Duodenal mucosa (tissue), 2 donors: Measurements from ENCODE around the gene COL6A2.
"Not testable (repeated sequence)": the region's sequence is repeated elsewhere in the genome, so short reads cannot be mapped to it uniquely, and the experiment has no call there.

Experiments used
- H3K27ac ChIP-seq: one replicate; pipeline ENCODE4 v1.7.0; 2013; ENCODE audit warnings: low read depth, low read length
- H3K27me3 ChIP-seq, 2 donors: one replicate each; pipeline ENCODE4 v1.7.0; 2013; ENCODE audit warnings: low read length in 2 of 2, control low read depth in 1 of 2; ENCODE audit not compliant: insufficient read depth in 2 of 2, control insufficient read depth in 1 of 2
- H3K36me3 ChIP-seq, 2 donors: one replicate each; pipeline ENCODE4 v1.7.0; 2013; ENCODE audit warnings: low read length in 2 of 2, control low read depth in 1 of 2; ENCODE audit not compliant: insufficient read depth in 2 of 2, control insufficient read depth in 1 of 2
- H3K4me1 ChIP-seq, 2 donors: one replicate each; pipeline ENCODE4 v1.7.0; 2013; ENCODE audit warnings: low read length in 2 of 2, control low read depth in 1 of 2; ENCODE audit not compliant: insufficient read depth in 2 of 2, control insufficient read depth in 1 of 2
- H3K4me3 ChIP-seq, 2 donors: one replicate each; pipeline ENCODE4 v1.7.0; 2013; ENCODE audit warnings: low read length in 2 of 2, low read depth in 1 of 2
- H3K9ac ChIP-seq, 2 donors: one replicate each; pipeline ENCODE4 v1.7.0; 2013; ENCODE audit warnings: low read length in 2 of 2, low read depth in 1 of 2
- H3K9me3 ChIP-seq, 2 donors: one replicate each; pipeline ENCODE4 v1.7.0; 2013; ENCODE audit warnings: low read length in 2 of 2, control low read depth in 1 of 2; ENCODE audit not compliant: control insufficient read depth in 1 of 2

Gene COL6A2

GRCh38 chr21:46131838-46132651 is 34.1 kb downstream of the COL6A2 start:
- Histone ChIP-seq H3K4me1 (no peaks in the 10 kb centered on the region), H3K4me3 (no peak overlapping the region), H3K9ac (no peak overlapping the region), H3K9me3 (no peaks in the 10 kb centered on the region), H3K27ac (no peak overlapping the region), H3K36me3 (no peaks in the 10 kb centered on the region), H3K27me3 (no peaks in the 10 kb centered on the region)

DNA sequence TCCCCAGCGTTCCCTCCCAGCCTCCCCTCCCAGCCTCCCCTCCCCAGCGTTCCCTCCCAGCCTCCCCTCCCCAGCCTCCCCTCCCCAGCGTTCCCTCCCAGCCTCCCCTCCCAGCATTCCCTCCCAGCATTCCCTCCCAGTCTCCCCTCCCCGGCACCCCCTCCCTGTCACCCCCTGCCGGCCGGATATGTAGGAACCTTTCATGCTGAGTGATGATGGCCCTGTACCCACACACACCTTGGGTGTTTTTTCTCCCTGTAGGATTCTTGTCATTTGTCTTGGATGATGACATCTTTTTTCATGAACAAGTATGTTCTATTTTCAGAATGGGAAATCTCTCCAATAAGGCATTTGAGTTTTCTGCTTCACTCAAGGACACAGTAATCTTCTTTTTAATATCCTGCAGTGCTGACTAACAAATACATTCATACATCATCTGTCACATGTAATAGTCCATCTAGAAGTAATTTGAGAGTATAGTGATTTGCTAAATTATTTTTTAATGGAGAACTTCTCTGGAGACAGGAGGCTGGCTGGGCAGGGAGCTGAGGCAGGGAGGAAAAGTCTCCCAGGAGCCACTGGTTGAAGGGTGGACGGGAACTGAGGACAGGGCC is 38.0 kb downstream of the COL6A2 start:
- H3K9ac ChIP-seq, result no peak overlapping the region
- no peaks in the 10 kb centered on the region for H3K36me3 ChIP-seq
- H3K4me1 ChIP-seq, result no peaks in the 10 kb centered on the region
- no peak overlapping the region for H3K4me3 ChIP-seq
- no peaks in the 10 kb centered on the region for H3K9me3 ChIP-seq
- peaks cover 0 to 16% of the 10 kb centered on the region in 2 donors for H3K27me3 ChIP-seq
- H3K27ac ChIP-seq, result no peak overlapping the region

GRCh38 chr21:46136739-46137349 is 38.9 kb downstream of the COL6A2 start:
- no peaks in the 10 kb centered on the region for H3K4me1 ChIP-seq
- H3K9ac ChIP-seq, result no peak overlapping the region
- no peak overlapping the region for H3K27ac ChIP-seq
- H3K36me3 ChIP-seq, result no peaks in the 10 kb centered on the region
- no peak overlapping the region for H3K4me3 ChIP-seq
- H3K9me3 ChIP-seq, result no peaks in the 10 kb centered on the region
- H3K27me3 ChIP-seq, result peaks cover 0 to 16% of the 10 kb centered on the region in 2 donors

DNA sequence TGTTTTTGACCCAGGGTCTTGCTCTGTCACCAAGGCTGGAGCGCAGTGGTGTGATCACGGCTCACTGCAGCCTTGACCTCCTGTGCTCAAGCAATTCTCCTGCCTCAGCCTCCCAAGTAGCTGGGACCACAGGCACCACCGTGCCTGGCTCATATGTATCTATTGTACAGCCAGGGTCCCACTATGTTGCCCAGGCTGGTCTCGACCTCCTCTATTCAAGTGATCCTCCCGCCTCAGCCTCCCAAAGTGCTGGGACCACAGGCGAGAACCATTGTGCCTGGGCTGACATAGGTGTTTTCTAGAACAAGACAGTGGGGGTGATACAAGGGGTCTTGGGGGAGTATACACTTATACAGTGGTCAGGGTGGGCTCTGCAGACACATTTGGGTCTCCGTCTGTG is 40.0 kb downstream of the COL6A2 start:
- H3K9me3 ChIP-seq, result no peaks in the 10 kb centered on the region
- no peaks in the 10 kb centered on the region for H3K4me1 ChIP-seq
- H3K27ac ChIP-seq, result no peak overlapping the region
- no peak overlapping the region for H3K9ac ChIP-seq
- H3K27me3 ChIP-seq, result peaks cover 0 to 16% of the 10 kb centered on the region in 2 donors
- H3K36me3 ChIP-seq, result no peaks in the 10 kb centered on the region
- no peak overlapping the region for H3K4me3 ChIP-seq

DNA sequence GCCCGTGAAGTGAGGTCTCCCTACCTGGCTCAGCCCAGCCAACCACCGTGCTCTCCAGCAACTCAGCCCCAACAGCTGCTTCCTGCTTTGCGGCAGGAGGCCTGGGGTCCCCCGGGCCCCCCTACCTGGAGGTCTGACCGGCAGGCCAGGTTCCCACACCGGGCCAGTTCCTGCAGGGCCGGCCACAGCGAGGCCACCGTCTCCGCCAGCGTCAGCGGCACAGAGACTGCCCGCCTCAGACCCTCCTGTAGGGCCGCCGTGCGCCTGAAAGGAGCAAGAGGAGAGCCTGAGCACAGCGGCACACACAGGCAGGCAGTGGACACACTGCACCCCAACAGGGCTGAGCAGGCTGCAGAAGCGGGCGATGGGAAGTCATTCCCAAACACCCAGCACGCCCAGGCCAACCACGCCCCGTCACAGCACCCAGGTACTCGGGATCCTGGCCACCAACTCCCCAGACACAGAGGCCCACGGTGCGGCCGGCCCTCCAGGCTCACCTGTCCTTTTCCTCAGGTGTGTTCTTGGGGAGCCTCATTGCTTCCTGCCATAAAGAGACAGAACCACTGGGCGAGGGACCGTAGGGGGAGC is 40.6 kb downstream of the COL6A2 start:
- Histone ChIP-seq H3K4me3 (no peak overlapping the region), H3K4me1 (no peaks in the 10 kb centered on the region), H3K27me3 (peaks cover 0 to 16% of the 10 kb centered on the region in 2 donors), H3K36me3 (no peaks in the 10 kb centered on the region), H3K9ac (no peak overlapping the region), H3K27ac (no peak overlapping the region), H3K9me3 (no peaks in the 10 kb centered on the region)

DNA sequence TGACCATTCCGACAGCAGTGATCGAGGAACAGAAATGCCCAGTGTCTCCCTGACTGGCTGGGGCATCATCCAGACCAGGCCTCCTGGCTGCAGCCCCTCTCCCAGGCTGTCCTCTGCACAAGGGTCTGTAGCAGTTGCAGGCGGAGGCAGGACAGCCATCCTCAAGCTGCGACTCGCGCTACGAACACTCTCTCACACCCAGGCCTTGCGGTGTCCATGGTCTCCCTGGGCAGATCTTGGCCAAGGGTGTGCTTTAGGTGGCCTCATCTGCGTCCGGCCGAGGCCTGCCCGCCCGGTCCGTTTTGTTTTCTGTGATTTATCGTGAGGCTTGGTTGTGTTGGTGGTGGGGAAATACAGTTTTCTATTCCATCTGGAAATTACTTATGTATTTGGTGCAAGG is 41.8 kb downstream of the COL6A2 start:
- no peak overlapping the region for H3K9ac ChIP-seq
- no peak overlapping the region for H3K4me3 ChIP-seq
- H3K9me3 ChIP-seq, result no peaks in the 10 kb centered on the region
- H3K4me1 ChIP-seq, result no peaks in the 10 kb centered on the region
- H3K27ac ChIP-seq, result no peak overlapping the region
- H3K36me3 ChIP-seq, result no peaks in the 10 kb centered on the region
- H3K27me3 ChIP-seq, result peaks cover 0 to 16% of the 10 kb centered on the region in 2 donors

- not testable (repeated sequence) for H3K4me1 ChIP-seq
Observed at GRCh38 chr21:46140352-46141003, 42.6 kb downstream of the COL6A2 start.

DNA sequence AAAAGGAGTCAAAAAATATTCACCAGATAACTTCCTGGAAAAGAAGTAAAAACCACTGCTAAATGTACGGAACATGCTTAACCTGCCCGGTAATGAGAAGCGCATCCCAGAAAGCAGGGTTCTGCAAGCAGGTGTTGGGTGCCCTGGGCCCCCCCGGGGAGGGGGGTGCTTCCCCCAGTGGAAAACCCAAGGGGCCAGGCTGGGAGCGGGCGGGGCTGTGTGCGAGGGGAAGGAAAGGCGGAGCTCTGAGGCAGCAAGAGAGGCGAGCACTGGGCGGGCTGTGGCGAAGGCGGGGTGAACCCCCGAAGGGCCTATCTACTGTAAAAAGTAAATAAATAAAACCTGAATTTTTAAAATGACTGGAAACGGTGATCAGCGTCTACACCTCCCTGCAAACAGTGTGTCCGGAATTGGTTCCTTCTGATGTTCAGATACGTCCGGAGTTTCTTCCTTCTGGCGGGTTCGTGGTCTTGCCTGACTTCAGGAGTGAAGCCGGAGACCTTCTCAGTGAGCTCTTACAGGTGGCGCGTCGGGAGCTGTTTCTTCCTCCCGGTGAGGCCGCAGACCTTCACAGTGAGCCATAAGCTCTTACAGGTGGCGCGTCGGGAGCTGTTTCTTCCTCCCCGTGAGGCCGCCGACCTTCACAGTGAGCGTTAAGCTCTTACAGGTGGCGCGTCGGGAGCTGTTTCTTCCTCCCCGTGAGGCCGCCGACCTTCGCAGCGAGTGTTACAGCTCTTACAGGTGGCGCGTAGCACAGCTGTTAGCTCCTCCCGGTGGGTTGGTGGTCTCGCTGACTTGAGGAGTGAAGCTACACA is 44.1 kb downstream of the COL6A2 start:
- Histone ChIP-seq H3K9me3 (no peaks in the 10 kb centered on the region), H3K9ac (no peak overlapping the region), H3K4me3 (no peak overlapping the region), H3K27ac (no peak overlapping the region), H3K27me3 (peaks cover 0 to 16% of the 10 kb centered on the region in 2 donors), H3K36me3 (no peaks in the 10 kb centered on the region), H3K4me1 (no peaks in the 10 kb centered on the region)

More at GRCh38 chr21:46140352-46141003, 42.6 kb downstream of the COL6A2 start:
- Histone ChIP-seq H3K27me3 (peaks cover 0 to 16% of the 10 kb centered on the region in 2 donors), H3K4me3 (peak overlapping the region in 1 of 2 donors; percentile 40)
- not testable (repeated sequence) for H3K27ac ChIP-seq, H3K36me3 ChIP-seq, H3K9ac ChIP-seq, H3K9me3 ChIP-seq
